Measurements from ENCODE around the gene UBE3A. TPM values are rescaled to one million over a fixed set of nuclear protein-coding genes. Genes with fewer than 3 reads are reported as not detected.

Gene UBE3A
- total RNA-seq, 1 donor from 2014 or later, result 152 TPM

- TF ChIP-seq CTCF (IDR thresholded peaks at IDR 0.05; ENCODE audit: partially characterized antibody, unreplicated experiment), result no peak
- Mint-ChIP-seq H3K27me3 (ENCODE audit: unreplicated experiment) (no peaks in the 10 kb centered on the region), H3K9me3 (ENCODE audit: unreplicated experiment) (no peaks in the 10 kb centered on the region), H3K4me3 (ENCODE audit: unreplicated experiment) (no peak overlapping the region), H3K27ac (ENCODE audit: unreplicated experiment) (no peak overlapping the region), H3K4me1 (ENCODE audit: low read depth, unreplicated experiment) (peaks cover 8% of the 10 kb centered on the region), H3K36me3 (ENCODE audit: unreplicated experiment) (no peaks in the 10 kb centered on the region)
- DNase-seq, result no peak
Measured at GRCh38 chr15:25426896-25427610, 11.8 kb downstream of the UBE3A start.

GRCh38 chr15:25424073-25424472 is 14.8 kb downstream of the UBE3A start:
- H3K4me3 Mint-ChIP-seq (ENCODE audit: unreplicated experiment), result no peak overlapping the region
- H3K4me1 Mint-ChIP-seq (ENCODE audit: low read depth, unreplicated experiment), result peaks cover 3% of the 10 kb centered on the region
- peaks cover 2% of the 10 kb centered on the region for H3K9me3 Mint-ChIP-seq (ENCODE audit: unreplicated experiment)
- TF ChIP-seq CTCF (IDR thresholded peaks at IDR 0.05; ENCODE audit: partially characterized antibody, unreplicated experiment), result no peak
- DNase-seq, result no peak
- no peaks in the 10 kb centered on the region for H3K36me3 Mint-ChIP-seq (ENCODE audit: unreplicated experiment)
- no peak overlapping the region for H3K27ac Mint-ChIP-seq (ENCODE audit: unreplicated experiment)
- H3K27me3 Mint-ChIP-seq (ENCODE audit: unreplicated experiment), result no peaks in the 10 kb centered on the region

- TF ChIP-seq CTCF (IDR thresholded peaks at IDR 0.05; ENCODE audit: partially characterized antibody, unreplicated experiment), result no peak
- Mint-ChIP-seq H3K27me3 (ENCODE audit: unreplicated experiment) (no peaks in the 10 kb centered on the region), H3K4me1 (ENCODE audit: low read depth, unreplicated experiment) (peaks cover 2% of the 10 kb centered on the region), H3K9me3 (ENCODE audit: unreplicated experiment) (peaks cover 2% of the 10 kb centered on the region), H3K36me3 (ENCODE audit: unreplicated experiment) (no peaks in the 10 kb centered on the region), H3K27ac (ENCODE audit: unreplicated experiment) (no peak overlapping the region), H3K4me3 (ENCODE audit: unreplicated experiment) (no peak overlapping the region)
- DNase-seq, result no peak
Measured at GRCh38 chr15:25422021-25422420, 16.8 kb downstream of the UBE3A start.

- Mint-ChIP-seq H3K4me1 (ENCODE audit: low read depth, unreplicated experiment) (peaks cover 12% of the 10 kb centered on the region), H3K4me3 (ENCODE audit: unreplicated experiment) (no peak overlapping the region)
Measured at GRCh38 chr15:25418202-25418601, 20.6 kb downstream of the UBE3A start.

More at GRCh38 chr15:25418202-25418601, 20.6 kb downstream of the UBE3A start:
- DNase-seq, result no peak
- no peak for TF ChIP-seq CTCF (IDR thresholded peaks at IDR 0.05; ENCODE audit: partially characterized antibody, unreplicated experiment)
- Mint-ChIP-seq H3K27me3 (ENCODE audit: unreplicated experiment) (peaks cover 2% of the 10 kb centered on the region), H3K27ac (ENCODE audit: unreplicated experiment) (no peak overlapping the region), H3K9me3 (ENCODE audit: unreplicated experiment) (peaks cover 2% of the 10 kb centered on the region), H3K36me3 (ENCODE audit: unreplicated experiment) (no peaks in the 10 kb centered on the region)

All from glutamatergic neuron (in vitro differentiated cells).